Stimulated activated CD8-positive, alpha-beta memory T cell treated with anti-CD3 and anti-CD28 coated beads, Interleukin-4, amount 100 ng/mL, for 4 hours (primary cell): ENCODE data around the gene PLD6.
"Not testable (repeated sequence)": the region's sequence is repeated elsewhere in the genome, so short reads cannot be mapped to it uniquely, and the experiment has no call there.

Experiments
- DNase-seq, 2 donors: peaks; one replicate each; pipeline ENCODE4 v3.0.0-alpha.2; 2020; ENCODE audit warnings: low read depth in 2 of 2, low spot score in 1 of 2

PLD6 gene

GRCh38 chr17:17201271-17201670 lies 4.9 kb downstream of the PLD6 start:
- no peak for DNase-seq

GRCh38 chr17:17200831-17201230 lies 5.3 kb downstream of the PLD6 start:
- no peak for DNase-seq

GRCh38 chr17:17200311-17200710 lies 5.8 kb downstream of the PLD6 start:
- DNase-seq: no peak

- no peak for DNase-seq
Observed at GRCh38 chr17:17198281-17198680, 7.9 kb downstream of the PLD6 start.

GRCh38 chr17:17196776-17197175 lies 9.4 kb downstream of the PLD6 start:
- DNase-seq: no peak

- not testable (repeated sequence) for DNase-seq
Observed at GRCh38 chr17:17195466-17195865, 10.7 kb downstream of the PLD6 start.

GRCh38 chr17:17191961-17192381 lies 14.2 kb downstream of the PLD6 start:
- no peak for DNase-seq

GRCh38 chr17:17191346-17191792 lies 14.8 kb downstream of the PLD6 start:
- DNase-seq: no peak

GRCh38 chr17:17190188-17190587 lies 15.9 kb downstream of the PLD6 start:
- DNase-seq: no peak

- no peak for DNase-seq
Observed at GRCh38 chr17:17189559-17189958, 16.6 kb downstream of the PLD6 start.

GRCh38 chr17:17188586-17188985 lies 17.5 kb downstream of the PLD6 start:
- DNase-seq: no peak

GRCh38 chr17:17186551-17187505 lies 19.3 kb downstream of the PLD6 start:
- DNase-seq: no peak

- DNase-seq: no peak
Observed at GRCh38 chr17:17186051-17186450, 20.1 kb downstream of the PLD6 start.

- not testable (repeated sequence) for DNase-seq
Observed at GRCh38 chr17:17184985-17185757, 21.0 kb downstream of the PLD6 start.

- no peak for DNase-seq
Observed at GRCh38 chr17:17183744-17184143, 22.4 kb downstream of the PLD6 start.

GRCh38 chr17:17182598-17183136 lies 23.5 kb downstream of the PLD6 start:
- DNase-seq: no peak

GRCh38 chr17:17181666-17182597 lies 24.2 kb downstream of the PLD6 start:
- no peak for DNase-seq

- no peak for DNase-seq
Observed at GRCh38 chr17:17180741-17181525, 25.2 kb downstream of the PLD6 start.

- no peak for DNase-seq
Observed at GRCh38 chr17:17180141-17180603, 26.0 kb downstream of the PLD6 start.

GRCh38 chr17:17179371-17179827 lies 26.7 kb downstream of the PLD6 start:
- DNase-seq: no peak
